Coronary artery (tissue), 2 donors: ENCODE data around the gene AGMO.

Experiments used
- DNase-seq: peaks from one replicate; pipeline ENCODE4 v3.0.0-alpha.2; 2017; ENCODE audit warnings: low spot score
- H3K27ac ChIP-seq, 2 donors: fragments of 200-600 bp; sonication (generic); one replicate each; pipeline ENCODE4 v1.5.1; 2016 to 2019
- H3K4me3 ChIP-seq: fragments of 200-600 bp; sonication (generic); 2 replicates; pipeline ENCODE4 v1.5.1; 2016; ENCODE audit warnings: mild to moderate bottlenecking, moderate library complexity
- CTCF ChIP-seq: fragments of 200-600 bp; sonication (generic); IDR thresholded peaks from one replicate; pipeline ENCODE4 v1.5.1; 2019; ENCODE audit warnings: antibody characterized with exemption

AGMO gene

GRCh38 chr7:15335390-15335789, 226.4 kb downstream of the AGMO start:
- Histone ChIP-seq H3K4me3 (no peak overlapping the region), H3K27ac (no peak overlapping the region)
- no peak for TF ChIP-seq CTCF
- DNase-seq, result no peak

GRCh38 chr7:15334536-15335263, 227.1 kb downstream of the AGMO start:
- no peak overlapping the region for H3K4me3 ChIP-seq
- no peak for DNase-seq
- H3K27ac ChIP-seq, result no peak overlapping the region
- no peak for TF ChIP-seq CTCF

GRCh38 chr7:15332956-15333355, 228.9 kb downstream of the AGMO start:
- Histone ChIP-seq H3K27ac (no peak overlapping the region), H3K4me3 (no peak overlapping the region)
- TF ChIP-seq CTCF, result no peak
- DNase-seq, result no peak

- no peak for DNase-seq
- no peak overlapping the region for H3K4me3 ChIP-seq
- TF ChIP-seq CTCF, result no peak
- no peak overlapping the region for H3K27ac ChIP-seq
Measured at GRCh38 chr7:15330943-15331342, 230.9 kb downstream of the AGMO start.

GRCh38 chr7:15327001-15327400, 234.8 kb downstream of the AGMO start:
- no peak overlapping the region for H3K4me3 ChIP-seq
- no peak overlapping the region for H3K27ac ChIP-seq
- DNase-seq, result no peak
- no peak for TF ChIP-seq CTCF

GRCh38 chr7:15326044-15326644, 235.7 kb downstream of the AGMO start:
- no peak overlapping the region for H3K4me3 ChIP-seq
- no peak for DNase-seq
- TF ChIP-seq CTCF, result no peak
- no peak overlapping the region for H3K27ac ChIP-seq

GRCh38 chr7:15323550-15323949, 238.3 kb downstream of the AGMO start:
- H3K4me3 ChIP-seq, result no peak overlapping the region
- no peak for TF ChIP-seq CTCF

More at GRCh38 chr7:15323550-15323949, 238.3 kb downstream of the AGMO start:
- DNase-seq, result no peak
- H3K27ac ChIP-seq, result no peak overlapping the region
